Testis (tissue), 2 donors: ENCODE results near the gene NFE2L2.

Experiments
- CTCF ChIP-seq, 3 experiments: fragments of 450-650 bp in 2 of 3; fragments of 200-600 bp in 1 of 3; sonication (generic) in 1 of 3; IDR thresholded peaks; one replicate each; pipeline ENCODE4 v1.5.1; 2016 to 2019; ENCODE audit warnings: antibody characterized with exemption in 3 of 3, mild to moderate bottlenecking in 2 of 3, moderate library complexity in 1 of 3
- POLR2A ChIP-seq: fragments of 450-650 bp; IDR thresholded peaks from one replicate; pipeline ENCODE4 v1.6.1; 2017; ENCODE audit warnings: antibody characterized with exemption, mild to moderate bottlenecking, moderate library complexity

DNA sequence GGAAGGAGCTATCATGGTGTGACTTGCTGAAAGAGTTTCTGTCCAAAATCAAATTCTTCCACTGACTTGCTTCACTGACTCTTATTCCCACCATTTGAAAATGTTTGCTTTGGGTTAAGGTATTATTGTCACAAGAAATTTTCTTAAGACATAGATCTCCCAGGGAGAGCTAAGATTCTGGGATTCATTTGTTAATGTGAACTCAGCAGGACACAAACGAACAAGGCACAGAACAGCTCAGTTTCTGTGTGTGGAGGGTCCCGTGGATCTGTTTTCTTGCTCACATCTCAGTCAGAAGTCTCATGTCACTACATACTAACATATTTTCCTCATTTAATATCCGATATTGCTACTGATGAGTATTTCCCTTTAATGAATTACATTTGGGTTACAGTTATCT lies 60.1 kb downstream of the NFE2L2 start:
- TF ChIP-seq CTCF (IDR thresholded peaks at IDR 0.05) (no peak), POLR2A (no peak)
